MG63 (cell line): ENCODE measurements around the gene SGPP2. TPM values are rescaled to one million over a fixed set of nuclear protein-coding genes. Genes with fewer than 3 reads are reported as not detected.

Experiments
- DNase-seq: peaks from one replicate; pipeline ENCODE4 v3.0.0-alpha.2; 2020
- H3K27me3 ChIP-seq: fragments of 250-450 bp; sonication (Bioruptor Pico); 2 replicates; pipeline ENCODE4 v1.5.1; 2020; ENCODE audit warnings: mild to moderate bottlenecking, moderate library complexity
- H3K36me3 ChIP-seq: fragments of 250-450 bp; sonication (Bioruptor Pico); 2 replicates; pipeline ENCODE4 v1.5.1; 2020; ENCODE audit warnings: mild to moderate bottlenecking, moderate library complexity
- H3K4me3 ChIP-seq: fragments of 250-450 bp; sonication (Bioruptor Pico); 2 replicates; pipeline ENCODE4 v1.5.1; 2020; ENCODE audit warnings: mild to moderate bottlenecking, moderate library complexity
- H3K9me3 ChIP-seq: fragments of 250-450 bp; sonication (Bioruptor Pico); 2 replicates; pipeline ENCODE4 v1.5.1; 2020; ENCODE audit warnings: mild to moderate bottlenecking, moderate library complexity
- total RNA-seq: library from RNA; depleted of rRNA; stranded (reverse); fragments of >200 nt; shearing (Covaris generic); gene quantifications from 2 replicates; pipeline ENCODE4 v1.2.3, GENCODE V29; 2014; ENCODE audit warnings: low replicate concordance

SGPP2 gene
- total RNA-seq, 1 experiment from 2014 or later: not detected

GRCh38 chr2:222526480-222527277 lies 102.3 kb downstream of the SGPP2 start:
- no peak for DNase-seq
- H3K4me3 ChIP-seq: no peak overlapping the region
- H3K27me3 ChIP-seq: no peaks in the 10 kb centered on the region

GRCh38 chr2:222532315-222532714 lies 108.0 kb downstream of the SGPP2 start:
- Histone ChIP-seq H3K9me3 (no peaks in the 10 kb centered on the region; the same call in 1 of the 2 replicates), H3K36me3 (no peaks in the 10 kb centered on the region), H3K4me3 (no peak overlapping the region), H3K27me3 (peaks cover 2% of the 10 kb centered on the region; the same call in 1 of the 2 replicates)
- DNase-seq: no peak

More at GRCh38 chr2:222526480-222527277, 102.3 kb downstream of the SGPP2 start:
- no peaks in the 10 kb centered on the region for H3K36me3 ChIP-seq
- H3K9me3 ChIP-seq: no peaks in the 10 kb centered on the region; the same call in 1 of the 2 replicates

GRCh38 chr2:222535477-222535876 lies 111.1 kb downstream of the SGPP2 start:
- peaks cover 7% of the 10 kb centered on the region for H3K27me3 ChIP-seq
- no peak for DNase-seq
- H3K4me3 ChIP-seq: no peak overlapping the region
- H3K36me3 ChIP-seq: no peaks in the 10 kb centered on the region
- H3K9me3 ChIP-seq: no peaks in the 10 kb centered on the region

GRCh38 chr2:222538535-222538934 lies 114.2 kb downstream of the SGPP2 start:
- no peak overlapping the region for H3K4me3 ChIP-seq
- H3K9me3 ChIP-seq: no peaks in the 10 kb centered on the region
- peaks cover 7% of the 10 kb centered on the region for H3K27me3 ChIP-seq
- no peaks in the 10 kb centered on the region for H3K36me3 ChIP-seq
- no peak for DNase-seq

- no peak for DNase-seq
- peaks cover 5% of the 10 kb centered on the region for H3K27me3 ChIP-seq
- no peaks in the 10 kb centered on the region for H3K9me3 ChIP-seq
- H3K36me3 ChIP-seq: no peaks in the 10 kb centered on the region
- H3K4me3 ChIP-seq: no peak overlapping the region
Observed at GRCh38 chr2:222544661-222545060, 120.3 kb downstream of the SGPP2 start.

- Histone ChIP-seq H3K4me3 (no peak overlapping the region), H3K9me3 (no peaks in the 10 kb centered on the region), H3K36me3 (no peaks in the 10 kb centered on the region), H3K27me3 (peaks cover 5% of the 10 kb centered on the region)
- DNase-seq: no peak
Observed at GRCh38 chr2:222545823-222546795, 121.8 kb downstream of the SGPP2 start.

GRCh38 chr2:222547083-222547482 lies 122.7 kb downstream of the SGPP2 start:
- H3K27me3 ChIP-seq: peaks cover 5% of the 10 kb centered on the region
- no peak overlapping the region for H3K4me3 ChIP-seq
- H3K9me3 ChIP-seq: no peaks in the 10 kb centered on the region
- no peaks in the 10 kb centered on the region for H3K36me3 ChIP-seq
- DNase-seq: no peak

- Histone ChIP-seq H3K27me3 (peaks cover 5% of the 10 kb centered on the region), H3K4me3 (no peak overlapping the region)
- peak; percentile 34 for DNase-seq
Observed at GRCh38 chr2:222548992-222549391, 124.6 kb downstream of the SGPP2 start.

GRCh38 chr2:222554517-222554916 lies 130.2 kb downstream of the SGPP2 start:
- Histone ChIP-seq H3K9me3 (no peaks in the 10 kb centered on the region), H3K4me3 (no peak overlapping the region), H3K36me3 (no peaks in the 10 kb centered on the region), H3K27me3 (peaks cover 5% of the 10 kb centered on the region)
- DNase-seq: no peak

More at GRCh38 chr2:222548992-222549391, 124.6 kb downstream of the SGPP2 start:
- H3K36me3 ChIP-seq: no peaks in the 10 kb centered on the region
- H3K9me3 ChIP-seq: no peaks in the 10 kb centered on the region

GRCh38 chr2:222561151-222561550 lies 136.8 kb downstream of the SGPP2 start:
- no peaks in the 10 kb centered on the region for H3K9me3 ChIP-seq
- no peaks in the 10 kb centered on the region for H3K27me3 ChIP-seq
- no peak for DNase-seq
- H3K36me3 ChIP-seq: peaks cover 13% of the 10 kb centered on the region
- H3K4me3 ChIP-seq: no peak overlapping the region

- no peak overlapping the region for H3K4me3 ChIP-seq
- no peak for DNase-seq
Observed at GRCh38 chr2:222561817-222562645, 137.7 kb downstream of the SGPP2 start.

GRCh38 chr2:222563106-222563718 lies 138.9 kb downstream of the SGPP2 start:
- Histone ChIP-seq H3K4me3 (no peak overlapping the region), H3K36me3 (peaks cover 31% of the 10 kb centered on the region), H3K27me3 (no peaks in the 10 kb centered on the region), H3K9me3 (no peaks in the 10 kb centered on the region)
- DNase-seq: no peak

More at GRCh38 chr2:222561817-222562645, 137.7 kb downstream of the SGPP2 start:
- peaks cover 19% of the 10 kb centered on the region for H3K36me3 ChIP-seq
- no peaks in the 10 kb centered on the region for H3K27me3 ChIP-seq
- no peaks in the 10 kb centered on the region for H3K9me3 ChIP-seq

- no peaks in the 10 kb centered on the region for H3K27me3 ChIP-seq
- H3K4me3 ChIP-seq: no peak overlapping the region
- DNase-seq: no peak
- peaks cover 37% of the 10 kb centered on the region for H3K36me3 ChIP-seq
- no peaks in the 10 kb centered on the region for H3K9me3 ChIP-seq
Observed at GRCh38 chr2:222563936-222564335, 139.6 kb downstream of the SGPP2 start.

GRCh38 chr2:222566229-222566628 lies 141.9 kb downstream of the SGPP2 start:
- no peak overlapping the region for H3K4me3 ChIP-seq
- H3K9me3 ChIP-seq: no peaks in the 10 kb centered on the region
- no peaks in the 10 kb centered on the region for H3K27me3 ChIP-seq
- no peak for DNase-seq
- peaks cover 45% of the 10 kb centered on the region for H3K36me3 ChIP-seq

- peak; percentile 57 for DNase-seq
- Histone ChIP-seq H3K27me3 (no peaks in the 10 kb centered on the region), H3K36me3 (peaks cover 51% of the 10 kb centered on the region), H3K4me3 (no peak overlapping the region), H3K9me3 (no peaks in the 10 kb centered on the region)
Observed at GRCh38 chr2:222568865-222569264, 144.5 kb downstream of the SGPP2 start.

GRCh38 chr2:222569826-222570225 lies 145.5 kb downstream of the SGPP2 start:
- Histone ChIP-seq H3K27me3 (no peaks in the 10 kb centered on the region), H3K36me3 (peaks cover 50% of the 10 kb centered on the region), H3K9me3 (no peaks in the 10 kb centered on the region), H3K4me3 (no peak overlapping the region)
- no peak for DNase-seq
